HL-60 (cell line): ENCODE data around the gene MAEA.

Experiments
- CTCF ChIP-seq: IDR thresholded peaks from one replicate; pipeline ENCODE4 v1.5.1; 2011; ENCODE audit warnings: low read length, control low read depth, inconsistent platforms; ENCODE audit not compliant: insufficient read depth
- GABPA ChIP-seq: IDR thresholded peaks from 2 replicates; pipeline ENCODE4 v1.6.1; 2012; ENCODE audit warnings: low read depth
- POLR2AphosphoS5 ChIP-seq: IDR thresholded peaks from 2 replicates; pipeline ENCODE4 v1.6.1; 2012; ENCODE audit warnings: low read depth
- SPI1 ChIP-seq: IDR thresholded peaks from 2 replicates; pipeline ENCODE4 v1.6.1; 2012; ENCODE audit warnings: low read depth, mild to moderate bottlenecking, borderline replicate concordance

DNA sequence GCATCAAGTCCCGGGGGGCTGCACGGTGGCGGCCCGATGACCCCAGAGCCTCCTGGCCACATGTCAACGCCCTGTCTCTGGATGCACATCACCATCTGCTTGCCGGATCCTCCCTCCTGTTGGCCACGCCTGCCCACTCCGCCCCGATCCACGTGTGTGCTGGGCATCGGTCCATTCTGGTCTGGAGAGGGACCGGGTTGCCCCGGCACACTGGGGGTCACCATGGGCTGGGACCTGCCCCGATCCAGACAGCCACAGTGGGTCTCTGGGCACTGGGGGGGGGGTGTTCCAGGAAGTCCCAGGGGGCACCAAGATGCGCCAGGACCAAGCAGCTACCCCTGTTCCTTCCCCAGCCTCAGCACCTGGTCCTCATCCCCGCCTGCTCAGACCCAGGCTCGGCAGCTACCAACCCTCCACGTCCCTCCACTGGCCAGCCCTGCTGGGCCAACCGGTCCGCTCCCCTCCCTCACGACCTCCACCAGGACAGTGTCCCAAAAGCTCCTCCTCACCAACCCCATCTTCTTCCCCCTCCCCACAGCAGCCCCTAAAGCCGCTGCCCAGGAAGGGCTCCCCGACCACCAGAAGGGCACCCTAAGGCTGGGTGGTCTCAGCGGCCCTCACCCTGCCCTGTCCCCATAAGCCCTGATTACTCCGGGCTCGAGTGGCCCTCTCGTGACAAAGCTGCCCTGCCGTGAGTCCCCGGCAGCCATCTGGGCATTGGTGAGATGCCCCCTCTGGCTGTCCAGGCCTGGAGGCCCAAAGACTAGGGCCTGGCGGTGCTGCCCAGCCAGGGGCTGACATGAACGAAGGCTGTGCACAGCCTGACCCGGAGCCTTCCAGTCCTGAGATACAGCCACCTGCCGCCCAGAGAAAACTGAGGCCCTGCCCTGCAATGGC, 45.4 kb upstream of the MAEA start:
- TF ChIP-seq CTCF = no peak
- no peak for TF ChIP-seq GABPA
- TF ChIP-seq SPI1 = no peak
- no peak for TF ChIP-seq POLR2AphosphoS5
